HG02642 (cell line): Measurements from ENCODE around the gene ADM2.
"Not testable (repeated sequence)": the region's sequence is repeated elsewhere in the genome, so short reads cannot be mapped to it uniquely, and the experiment has no call there.

Experiments used
- ATAC-seq: cut with Tn5 transposase; IDR thresholded peaks from one replicate; pipeline ENCODE4 v1.9.1; 2021; ENCODE audit warnings: mild to moderate bottlenecking; ENCODE audit not compliant: unreplicated experiment, poor library complexity

Gene ADM2

DNA sequence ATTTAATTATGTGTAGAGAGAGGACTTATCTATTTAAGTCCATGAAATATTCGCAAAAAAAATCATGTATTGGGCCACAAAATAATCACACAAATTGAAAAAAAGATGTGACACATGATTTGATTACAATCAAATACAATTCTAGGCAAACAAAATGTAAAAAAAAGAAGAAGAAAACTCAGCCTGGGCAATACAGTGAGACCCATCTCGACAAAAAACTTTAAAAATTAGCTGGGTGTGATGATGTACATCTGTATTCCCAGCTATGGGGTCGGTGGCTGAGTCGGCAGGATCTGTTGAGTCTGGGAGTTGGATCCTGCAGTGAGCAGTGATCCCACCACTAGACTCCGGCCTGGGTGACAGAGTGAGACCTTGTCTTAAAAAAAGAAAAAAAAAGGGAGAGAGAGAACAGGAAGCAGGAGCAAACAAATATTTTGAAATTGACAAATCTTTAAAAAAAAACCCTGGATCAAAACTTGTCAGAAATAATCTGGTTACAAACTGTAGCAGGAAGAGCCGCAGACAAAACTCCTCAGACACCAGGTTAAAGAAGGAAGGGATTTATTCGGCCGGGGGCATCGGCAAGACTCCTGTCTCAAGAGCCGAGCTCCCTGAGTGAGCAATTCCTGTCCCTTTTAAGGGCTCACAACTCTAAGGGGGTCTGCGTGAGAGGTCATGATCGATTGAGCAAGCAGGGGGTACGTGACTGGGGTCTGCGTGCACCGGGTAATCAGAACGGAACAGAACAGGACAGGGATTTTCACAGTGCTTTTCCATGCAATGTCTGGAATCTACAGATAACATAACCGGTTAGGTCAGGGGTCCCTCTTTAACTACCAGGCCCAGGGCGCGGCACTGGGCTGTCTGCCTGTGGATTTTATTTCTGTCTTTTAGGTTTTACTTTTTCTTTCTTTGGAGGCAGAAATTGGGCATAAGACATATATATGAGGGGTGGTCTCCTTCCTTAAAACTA, 51.8 kb downstream of the ADM2 start:
- no peak for ATAC-seq

DNA sequence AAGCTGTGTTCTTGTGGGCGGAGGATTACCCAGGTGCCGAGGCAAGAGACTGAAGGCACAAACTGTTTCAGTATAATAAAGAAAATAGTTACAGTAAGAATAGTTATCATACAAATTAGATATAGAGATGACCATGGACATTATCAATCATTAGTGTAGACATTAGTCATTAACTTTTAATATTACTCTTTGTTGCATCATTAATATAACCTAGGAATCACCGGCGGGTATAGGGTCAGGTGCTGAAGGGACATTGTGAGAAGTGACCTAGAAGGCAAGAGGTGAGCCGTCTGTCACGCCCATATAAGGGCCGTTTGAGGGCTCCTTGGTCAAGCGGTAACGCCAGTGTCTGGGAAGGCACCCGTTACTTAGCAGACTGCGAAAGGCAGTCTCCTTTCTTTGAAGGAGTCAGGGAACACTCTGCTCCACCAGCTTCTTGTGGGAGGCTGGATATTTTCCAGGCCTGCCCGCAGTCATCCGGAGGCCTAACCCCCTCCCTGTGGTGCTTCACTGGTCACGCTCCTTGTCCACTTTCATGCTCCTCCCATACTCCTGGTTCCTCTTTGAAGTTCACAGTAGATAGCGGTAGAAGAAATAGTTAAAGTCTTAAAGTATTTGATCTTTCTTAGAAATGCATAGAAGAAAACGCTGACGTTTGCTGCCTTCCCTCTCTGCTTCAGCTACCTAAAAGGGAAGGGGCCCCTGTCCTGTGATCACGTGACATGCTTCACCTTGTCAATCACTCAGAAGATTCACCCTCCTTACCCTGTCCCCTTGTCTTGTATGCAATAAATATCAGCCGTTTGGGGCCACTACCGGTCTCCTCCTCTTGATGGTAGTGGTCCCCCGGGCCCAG, 52.7 kb downstream of the ADM2 start:
- not testable (repeated sequence) for ATAC-seq

DNA sequence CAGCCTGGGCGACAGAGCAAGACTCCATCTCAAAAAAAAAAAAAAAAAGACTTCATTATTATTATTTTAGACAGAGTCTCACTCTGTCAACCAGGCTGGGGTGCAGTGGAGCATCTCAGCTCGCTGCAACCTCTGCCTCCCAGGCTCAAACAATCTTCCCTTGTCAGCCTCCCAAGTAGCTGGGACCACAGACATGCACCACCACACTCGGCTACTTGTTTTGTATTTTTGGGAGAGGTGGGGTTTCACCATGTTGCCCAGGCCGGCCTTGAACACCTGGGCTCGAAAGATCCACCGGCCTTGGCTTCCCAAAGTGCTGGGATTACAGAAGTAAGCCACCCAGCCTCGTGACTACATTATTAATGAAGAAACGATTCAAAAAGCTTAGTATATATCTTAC, 53.8 kb downstream of the ADM2 start:
- no peak for ATAC-seq
